ENCODE results near the gene RBCK1. TPM values are rescaled to one million over a fixed set of nuclear protein-coding genes. Genes with fewer than 3 reads are reported as not detected.

The RBCK1 gene
- total RNA-seq, 1 donor from 2014 or later = 44.3 TPM

DNA sequence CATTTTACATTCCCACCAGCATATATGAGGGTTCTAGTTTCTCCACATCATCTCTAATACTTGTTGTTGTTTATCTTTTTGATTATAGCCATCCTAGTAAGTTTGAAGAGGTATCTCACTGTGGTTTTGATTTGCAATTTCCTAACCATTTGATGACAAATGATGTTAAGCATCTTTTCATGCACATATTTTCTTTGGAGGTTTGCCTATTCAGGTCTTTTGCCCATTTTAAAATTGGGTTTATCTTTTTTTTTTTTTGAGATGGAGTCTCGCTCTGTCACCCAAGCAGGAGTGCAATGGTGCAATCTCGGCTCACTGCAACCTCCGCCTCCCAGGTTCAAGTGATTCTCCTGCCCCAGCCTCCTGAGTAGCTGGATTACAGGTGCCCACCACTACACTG, 4.0 kb downstream of the RBCK1 start:
- intact Hi-C loops (cut with DNase I) = no loop called here
- DNase-seq (ENCODE audit: low spot score) = no peak

DNA sequence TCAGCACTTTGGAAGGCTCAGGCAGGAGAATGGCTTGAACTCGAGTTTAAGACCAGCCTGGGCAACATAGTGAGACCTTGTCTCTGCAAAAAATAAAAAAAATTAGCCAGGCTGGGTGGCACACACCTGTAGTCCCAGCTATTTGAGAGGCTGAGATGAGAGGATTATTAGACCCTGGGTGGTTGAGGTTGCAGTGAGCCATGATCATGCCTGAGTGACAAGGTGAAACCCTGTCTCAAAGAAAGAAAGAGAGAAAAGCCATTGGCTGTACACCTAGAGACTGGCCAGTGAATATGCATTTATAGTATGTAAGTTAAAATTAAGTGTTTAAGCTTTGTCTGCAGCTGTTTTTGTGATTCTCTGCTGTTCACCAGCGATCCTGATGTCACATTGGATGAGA, 6.1 kb downstream of the RBCK1 start:
- intact Hi-C loops (cut with DNase I) = no loop called here
- no peak for DNase-seq (ENCODE audit: low spot score)

DNA sequence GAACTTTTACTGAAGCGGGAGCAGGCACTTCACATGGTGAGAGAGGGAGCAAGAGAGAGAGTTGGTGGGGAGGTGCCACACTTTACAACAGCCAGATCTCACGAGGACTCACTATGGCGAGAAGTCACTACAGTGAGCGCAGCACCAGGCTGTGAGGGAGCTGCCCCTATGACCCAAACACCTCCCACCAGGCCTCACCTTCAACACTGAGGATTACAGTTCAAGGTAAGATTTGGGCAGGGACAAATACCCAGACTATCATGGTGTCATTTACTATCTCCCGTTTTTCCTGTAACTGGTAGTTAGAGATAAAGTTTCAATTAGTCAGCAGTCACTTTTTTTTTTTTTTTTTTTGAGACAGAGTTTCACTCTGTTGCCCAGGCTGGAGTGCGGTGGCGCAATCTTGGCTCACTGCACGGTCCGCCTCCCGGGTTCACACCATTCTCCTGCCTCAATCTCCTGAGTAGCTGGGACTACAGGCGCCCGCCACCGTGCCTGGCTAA, 7.8 kb downstream of the RBCK1 start:
- DNase-seq (ENCODE audit: low spot score) = no peak
- intact Hi-C loops (cut with DNase I) = no loop called here

DNA sequence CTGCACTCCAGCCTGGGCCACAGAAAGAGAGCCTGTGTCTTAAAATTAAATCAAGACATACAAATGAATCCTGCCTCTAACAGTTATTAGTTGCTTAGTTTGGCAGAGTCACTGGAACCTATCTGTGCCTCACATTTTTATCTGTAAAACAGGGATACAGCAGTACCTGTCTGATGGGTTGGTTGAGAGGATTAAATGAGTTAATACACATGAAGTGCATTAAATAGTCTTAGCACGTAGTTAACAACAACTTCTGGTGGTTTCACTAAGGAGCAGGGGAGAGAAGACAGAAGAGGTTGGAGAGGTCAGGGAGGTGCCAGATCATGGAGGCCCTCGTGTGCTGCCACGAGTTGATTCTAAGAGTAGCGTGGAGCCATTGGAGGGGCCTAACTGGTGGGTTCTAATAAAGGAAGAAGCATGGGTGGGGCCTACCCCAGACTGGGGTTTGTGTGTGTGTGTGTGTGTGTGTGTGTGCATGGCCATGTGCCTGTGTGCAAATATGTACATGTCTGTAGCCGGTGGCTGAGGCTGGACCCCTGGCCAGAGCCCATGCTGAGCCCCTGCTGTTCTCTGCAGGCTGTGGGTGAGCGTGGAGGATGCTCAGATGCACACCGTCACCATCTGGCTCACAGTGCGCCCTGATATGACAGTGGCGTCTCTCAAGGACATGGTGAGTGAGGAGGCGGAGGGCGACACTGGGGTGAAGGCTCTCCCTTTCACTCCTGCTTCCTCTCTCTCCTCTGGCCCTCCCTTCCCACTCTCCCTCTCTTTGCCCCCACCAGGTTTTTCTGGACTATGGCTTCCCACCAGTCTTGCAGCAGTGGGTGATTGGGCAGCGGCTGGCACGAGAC, 9.1 kb downstream of the RBCK1 start:
- intact Hi-C loops (cut with DNase I) = no loop called here
- DNase-seq (ENCODE audit: low spot score) = no peak

DNA sequence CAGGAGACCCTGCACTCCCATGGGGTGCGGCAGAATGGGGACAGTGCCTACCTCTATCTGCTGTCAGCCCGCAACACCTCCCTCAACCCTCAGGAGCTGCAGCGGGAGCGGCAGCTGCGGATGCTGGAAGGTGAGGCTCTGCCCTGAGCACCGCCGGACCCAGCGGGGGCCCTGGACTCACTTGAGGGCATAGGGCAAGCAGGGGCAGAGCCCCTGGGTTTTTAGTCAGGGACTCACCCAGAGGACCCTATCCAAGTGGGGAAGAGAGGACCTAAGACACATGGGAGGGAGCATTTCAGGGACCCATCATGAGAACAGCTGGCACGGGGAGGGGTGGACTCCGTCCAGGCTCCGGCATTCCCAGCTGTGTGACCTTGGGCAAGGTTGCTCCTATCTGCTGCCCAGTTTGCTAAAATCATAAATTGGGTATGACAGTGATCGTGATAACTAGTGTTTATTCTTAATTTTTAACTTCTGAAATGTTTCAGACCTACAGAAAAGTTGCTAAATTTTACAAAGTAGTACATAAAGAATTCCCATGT, 9.8 kb downstream of the RBCK1 start:
- DNase-seq (ENCODE audit: low spot score) = no peak
- intact Hi-C loops (cut with DNase I) = no loop called here

DNA sequence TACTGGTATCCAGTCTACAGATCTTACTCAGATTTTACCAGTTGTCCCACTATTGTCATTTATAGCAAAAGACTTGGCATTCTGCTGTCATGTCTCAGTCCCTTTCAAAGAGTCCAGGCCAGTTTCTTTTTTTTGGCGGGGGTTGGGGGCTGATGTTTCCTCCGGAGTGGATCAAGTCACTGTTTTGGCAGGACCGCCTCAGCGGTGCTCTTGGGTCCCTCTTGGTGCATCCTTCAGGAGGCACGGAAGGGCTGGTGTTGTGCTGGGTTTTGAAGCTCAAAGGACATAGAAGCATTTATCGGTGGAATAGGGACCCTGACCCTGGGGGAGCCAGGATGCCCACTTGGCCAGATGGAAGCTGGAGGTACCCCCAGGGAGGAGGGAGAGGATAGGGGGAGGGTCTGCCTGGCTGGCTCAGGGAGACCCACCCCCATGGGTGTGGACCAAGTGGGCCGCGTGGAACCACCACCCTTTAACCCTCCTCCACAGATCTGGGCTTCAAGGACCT, 10.8 kb downstream of the RBCK1 start:
- intact Hi-C loops (cut with DNase I) = no loop called here
- DNase-seq (ENCODE audit: low spot score) = no peak

DNA sequence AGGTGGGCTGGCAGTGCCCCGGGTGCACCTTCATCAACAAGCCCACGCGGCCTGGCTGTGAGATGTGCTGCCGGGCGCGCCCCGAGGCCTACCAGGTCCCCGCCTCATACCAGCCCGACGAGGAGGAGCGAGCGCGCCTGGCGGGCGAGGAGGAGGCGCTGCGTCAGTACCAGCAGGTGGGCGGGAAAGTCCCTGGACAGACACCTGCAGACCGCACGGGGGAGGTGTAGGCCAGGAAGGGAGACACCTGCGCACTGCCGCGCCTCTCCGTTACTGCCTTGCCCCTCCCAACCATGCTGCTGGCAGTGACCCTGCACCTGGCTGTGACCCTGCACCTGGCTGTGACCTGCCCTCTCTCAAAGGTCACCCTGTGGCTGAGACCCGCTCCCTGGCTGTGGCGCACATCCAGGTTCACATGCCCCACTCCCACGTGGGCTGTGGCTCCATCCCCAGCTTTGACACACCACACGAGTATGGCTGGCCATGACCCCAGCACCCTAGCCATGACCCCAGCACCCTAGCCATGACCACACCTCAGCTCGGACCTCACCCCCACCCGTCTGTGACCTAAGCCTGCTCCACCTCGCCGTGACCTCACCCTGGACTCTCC, 11.6 kb downstream of the RBCK1 start:
- intact Hi-C loops (cut with DNase I) = no loop called here
- DNase-seq (ENCODE audit: low spot score) = peak; percentile 15

DNA sequence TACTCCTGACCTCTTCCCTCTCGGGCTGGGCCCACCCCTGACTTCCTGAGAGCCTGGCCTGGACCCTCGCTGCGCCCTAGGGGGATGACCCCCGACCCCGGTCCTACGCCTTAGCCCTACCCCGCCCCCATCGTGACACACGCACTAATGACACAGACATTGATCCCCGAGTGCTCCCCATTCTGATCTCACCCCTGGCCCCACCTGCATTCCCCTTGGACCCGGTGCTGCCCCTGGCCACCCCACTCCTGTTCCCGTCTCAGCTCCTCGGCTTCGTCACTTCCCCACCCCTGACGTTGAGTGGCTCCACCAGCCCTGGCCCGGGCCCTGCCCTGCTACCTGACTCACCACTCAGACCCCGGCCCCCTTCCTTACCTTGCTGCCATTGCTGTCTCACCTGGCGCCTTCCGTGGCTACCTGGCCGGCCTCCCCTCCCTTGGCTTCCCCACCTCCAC, 12.1 kb downstream of the RBCK1 start:
- DNase-seq (ENCODE audit: low spot score) = peak; percentile 51
- intact Hi-C loops (cut with DNase I) = no loop called here

DNA sequence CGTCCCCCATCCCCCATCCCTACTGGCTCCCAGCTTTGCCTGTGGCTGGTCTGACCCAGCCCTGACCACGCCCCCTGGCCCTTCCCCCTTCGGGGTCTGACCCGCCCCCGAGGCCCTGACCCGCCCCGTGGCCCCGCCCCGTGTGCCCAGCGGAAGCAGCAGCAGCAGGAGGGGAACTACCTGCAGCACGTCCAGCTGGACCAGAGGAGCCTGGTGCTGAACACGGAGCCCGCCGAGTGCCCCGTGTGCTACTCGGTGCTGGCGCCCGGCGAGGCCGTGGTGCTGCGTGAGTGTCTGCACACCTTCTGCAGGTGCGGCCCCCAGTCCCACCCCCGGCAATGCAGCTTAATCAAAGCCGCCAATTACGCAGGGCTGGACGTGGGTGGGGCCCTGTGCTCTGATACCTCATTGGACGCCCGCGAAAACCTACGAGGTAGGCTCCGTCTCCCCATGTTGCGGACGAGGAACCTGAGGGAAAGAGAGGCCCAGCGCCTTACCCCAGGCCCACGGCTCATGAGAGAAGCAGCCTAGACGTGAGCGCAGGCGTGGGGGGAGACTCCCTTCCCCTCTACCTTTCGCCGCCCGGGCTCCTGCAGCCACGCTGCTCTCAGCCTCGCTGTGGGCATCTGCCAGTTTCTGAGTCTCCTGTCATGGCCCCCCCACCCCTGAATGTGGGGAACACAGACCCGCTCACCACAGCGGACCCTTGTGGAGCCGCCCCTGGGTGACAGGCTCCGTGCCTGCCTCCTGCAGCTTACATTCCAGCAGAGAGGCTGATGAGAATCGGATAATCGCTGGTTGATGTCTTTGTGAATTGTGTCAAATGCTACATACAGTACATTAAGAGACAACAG, 12.8 kb downstream of the RBCK1 start:
- DNase-seq (ENCODE audit: low spot score) = peak; percentile 81
- intact Hi-C loops (cut with DNase I) = no loop called here

DNA sequence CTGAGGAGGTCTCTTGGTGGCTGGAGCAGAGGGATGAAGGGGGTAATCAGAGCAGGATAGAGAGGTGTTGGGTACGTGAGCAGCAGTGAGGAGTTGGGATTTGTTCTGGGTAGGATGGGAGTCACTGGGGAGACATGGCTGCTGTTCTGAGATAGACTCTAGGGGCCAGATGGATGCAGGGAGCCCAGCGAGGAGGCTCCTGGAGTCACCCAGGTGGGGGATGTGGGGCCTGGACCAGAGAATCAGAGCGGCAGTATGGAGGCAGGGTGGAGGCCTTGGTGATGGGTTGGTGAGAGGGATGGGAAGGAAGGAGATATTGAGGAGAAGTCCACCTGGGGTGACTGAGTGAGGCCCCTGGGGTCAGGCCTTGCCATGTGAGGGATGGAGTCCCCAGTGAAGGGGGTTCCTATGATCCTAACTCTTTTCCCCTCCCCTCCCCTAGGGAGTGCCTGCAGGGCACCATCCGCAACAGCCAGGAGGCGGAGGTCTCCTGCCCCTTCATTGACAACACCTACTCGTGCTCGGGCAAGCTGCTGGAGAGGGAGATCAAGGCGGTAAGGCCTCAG, 13.7 kb downstream of the RBCK1 start:
- intact Hi-C loops (cut with DNase I) = no loop called here
- DNase-seq (ENCODE audit: low spot score) = peak; percentile 67

DNA sequence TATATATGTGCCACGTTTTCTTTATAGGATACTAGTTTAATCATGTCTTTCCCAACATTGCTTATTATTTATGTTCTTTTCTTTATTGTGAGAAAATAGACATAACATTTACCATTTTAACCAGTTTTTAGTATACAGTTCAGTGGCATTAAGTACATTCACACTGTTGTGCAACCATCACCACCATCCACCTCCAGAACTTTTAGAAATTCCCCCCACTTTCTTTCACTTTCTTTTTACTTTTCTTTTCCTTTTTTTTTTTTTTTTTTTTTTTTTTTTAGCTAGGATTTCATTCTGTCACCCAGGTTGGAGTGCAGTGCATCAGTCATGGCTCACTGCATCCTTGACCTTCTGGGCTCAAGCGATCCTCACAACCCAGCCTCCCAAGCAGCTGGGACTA, 18.5 kb downstream of the RBCK1 start:
- intact Hi-C loops (cut with DNase I) = no loop called here
- DNase-seq (ENCODE audit: low spot score) = no peak

DNA sequence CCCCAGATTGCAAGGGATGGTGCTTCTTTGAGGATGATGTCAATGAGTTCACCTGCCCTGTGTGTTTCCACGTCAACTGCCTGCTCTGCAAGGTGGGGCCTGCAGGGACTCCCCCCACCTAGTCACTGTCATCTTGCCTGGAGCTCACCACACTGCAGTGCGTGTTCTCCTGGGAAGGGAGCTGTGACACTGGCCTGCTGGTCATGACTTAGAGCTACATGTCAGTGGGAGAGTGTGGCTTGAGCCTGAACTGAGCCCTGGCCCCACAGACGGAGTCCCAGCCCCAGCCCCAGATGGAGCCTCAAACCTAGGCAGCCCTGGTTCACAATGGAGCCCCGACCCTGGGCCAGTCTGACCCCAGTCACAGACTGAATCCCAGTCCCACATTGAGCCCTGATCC, 19.3 kb downstream of the RBCK1 start:
- intact Hi-C loops (cut with DNase I) = no loop called here

DNA sequence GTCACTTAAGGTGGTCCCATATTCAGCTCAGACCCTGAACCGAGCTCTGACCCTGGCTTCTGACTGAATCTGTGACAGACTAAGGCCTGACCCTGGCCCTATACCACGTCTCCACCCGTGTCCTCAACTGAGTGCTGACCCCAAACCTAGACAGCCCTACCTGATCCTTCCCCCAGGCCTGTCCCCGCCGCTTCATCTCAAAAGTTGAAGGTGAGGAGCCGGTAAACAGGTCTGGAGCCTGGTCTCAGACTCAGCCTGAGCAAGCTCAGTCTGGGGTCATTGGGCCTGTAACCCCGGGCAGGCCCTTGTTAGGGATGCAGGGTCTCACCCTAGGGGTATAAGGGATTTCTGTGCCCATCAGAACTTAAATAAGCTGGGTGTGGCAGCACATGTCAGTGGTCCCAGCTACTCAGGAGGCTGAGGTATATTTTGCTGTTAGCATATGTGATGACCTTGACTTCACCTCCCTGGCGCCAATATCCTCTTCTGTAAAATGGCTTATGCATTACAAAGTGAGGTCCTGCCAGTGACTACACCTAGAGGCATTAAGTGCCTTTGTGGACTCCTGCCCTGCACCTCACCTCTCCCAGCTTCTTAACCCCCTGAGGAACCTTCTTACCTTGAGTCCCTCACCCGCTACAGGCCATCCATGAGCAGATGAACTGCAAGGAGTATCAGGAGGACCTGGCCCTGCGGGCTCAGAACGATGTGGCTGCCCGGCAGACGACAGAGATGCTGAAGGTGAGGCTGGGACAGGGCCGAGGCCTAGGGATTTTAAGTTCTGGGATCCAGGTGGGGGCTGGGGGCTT, 20.0 kb downstream of the RBCK1 start:
- intact Hi-C loops (cut with DNase I) = no loop called here
- DNase-seq (ENCODE audit: low spot score) = no peak

More for the DNA sequence above, 19.3 kb downstream of the RBCK1 start:
- no peak for DNase-seq (ENCODE audit: low spot score)

DNA sequence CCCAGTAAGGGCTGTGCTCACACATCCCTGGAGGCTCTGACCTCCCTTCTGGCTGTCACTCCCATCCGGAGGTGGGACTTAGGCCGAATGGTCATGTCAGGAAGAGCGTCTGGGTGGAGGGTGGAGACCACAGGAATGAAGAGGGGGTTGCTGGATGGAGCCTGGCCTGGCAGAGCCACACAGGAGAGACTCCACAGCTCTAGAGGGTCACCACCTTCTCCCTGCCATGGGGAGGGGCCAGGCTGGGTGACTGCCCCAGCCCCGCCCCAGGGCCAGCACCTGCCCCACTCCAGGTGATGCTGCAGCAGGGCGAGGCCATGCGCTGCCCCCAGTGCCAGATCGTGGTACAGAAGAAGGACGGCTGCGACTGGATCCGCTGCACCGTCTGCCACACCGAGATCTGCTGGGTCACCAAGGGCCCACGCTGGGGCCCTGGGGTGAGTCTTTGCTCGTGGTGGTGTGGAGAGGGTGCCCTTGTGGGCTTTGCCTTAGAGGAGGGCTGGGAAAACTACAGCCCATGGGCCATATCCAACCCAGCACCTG, 20.6 kb downstream of the RBCK1 start:
- intact Hi-C loops (cut with DNase I) = no loop called here
- DNase-seq (ENCODE audit: low spot score) = no peak

DNA sequence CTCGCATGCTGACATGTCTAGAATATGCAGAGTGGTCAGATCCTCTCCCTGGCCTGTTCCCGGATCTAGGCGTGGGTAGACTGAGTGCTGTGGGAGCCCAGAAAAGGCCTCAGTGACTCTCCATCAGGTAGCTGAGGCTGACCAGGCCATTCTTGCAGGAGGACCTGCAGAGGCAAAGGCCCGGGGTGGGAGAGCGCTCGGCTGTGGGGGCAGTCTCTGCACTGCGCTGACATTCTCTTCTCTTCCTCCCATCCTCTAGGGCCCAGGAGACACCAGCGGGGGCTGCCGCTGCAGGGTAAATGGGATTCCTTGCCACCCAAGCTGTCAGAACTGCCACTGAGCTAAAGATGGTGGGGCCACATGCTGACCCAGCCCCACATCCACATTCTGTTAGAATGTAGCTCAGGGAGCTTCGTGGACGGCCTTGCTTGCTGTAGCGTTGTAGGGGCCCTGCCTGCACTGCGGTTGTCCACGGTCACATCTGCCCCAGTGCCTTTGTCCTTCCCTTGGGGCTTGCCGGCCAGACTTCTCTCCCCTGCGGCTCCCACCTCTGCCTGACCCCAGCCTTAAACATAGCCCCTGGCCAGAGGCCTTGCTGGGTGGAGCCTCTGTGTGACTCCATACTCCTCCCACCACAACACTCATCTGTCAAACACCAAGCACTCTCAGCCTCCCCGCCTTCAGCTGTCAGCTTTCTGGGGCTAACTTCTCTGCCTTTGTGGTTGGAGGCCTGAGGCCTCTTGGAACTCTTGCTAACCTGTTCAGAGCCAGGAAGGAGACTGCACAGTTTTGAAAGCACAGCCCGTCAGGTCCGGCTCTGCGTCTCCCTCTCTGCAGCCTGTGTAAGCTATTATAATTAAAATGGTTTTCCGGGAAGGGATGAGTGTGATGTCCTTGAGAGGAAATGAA, 22.2 kb downstream of the RBCK1 start:
- no peak for DNase-seq (ENCODE audit: low spot score)
- intact Hi-C loops (cut with DNase I) = loop anchor here (5.0 kb wide), 1 partner anchor 78 kb away; no protein-coding TSS in a partner anchor

DNA sequence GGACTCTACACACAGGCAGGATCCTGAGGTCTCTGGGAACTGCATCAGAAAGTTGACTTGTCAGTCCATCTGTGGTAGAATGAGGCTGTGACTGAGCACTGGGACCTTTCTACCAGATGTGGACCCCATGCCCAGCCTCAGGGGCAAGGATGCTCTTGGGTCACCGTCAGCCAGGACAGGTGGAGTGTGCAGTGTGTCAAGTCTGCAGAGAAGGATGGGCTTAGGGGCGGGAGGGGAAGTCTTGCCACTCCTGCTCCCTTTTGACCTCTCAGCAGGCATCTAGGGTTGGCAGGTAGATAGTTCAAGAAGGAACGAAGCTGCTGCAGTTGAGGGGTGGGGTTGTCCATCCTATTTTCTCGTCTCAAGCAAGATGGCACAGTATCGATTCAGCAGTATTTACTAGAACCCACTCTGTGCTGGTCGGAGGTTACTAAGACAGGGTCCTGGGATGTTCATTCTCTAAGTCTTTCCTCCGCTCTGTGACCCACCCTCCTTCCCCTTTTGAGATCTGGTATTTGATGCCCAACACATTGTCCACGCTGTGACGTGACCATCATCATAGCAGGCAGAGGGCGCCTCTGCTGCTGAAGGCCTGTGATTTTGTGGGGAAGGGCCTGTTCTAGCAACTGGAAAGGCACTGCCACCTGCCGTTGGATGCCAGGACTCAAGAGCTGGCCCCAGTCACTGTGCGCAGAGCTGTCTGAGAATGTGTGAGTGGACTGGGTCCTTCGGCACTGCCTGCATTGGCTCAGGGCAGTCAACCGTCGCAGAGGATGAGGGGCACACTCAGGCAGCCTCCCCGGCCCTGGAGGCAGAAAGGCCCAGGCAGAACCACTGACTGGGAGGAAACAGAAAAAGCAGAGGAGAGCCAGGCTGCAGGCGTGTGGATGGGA, 23.2 kb downstream of the RBCK1 start:
- intact Hi-C loops (cut with DNase I) = loop anchor here (5.0 kb wide), 1 partner anchor 79 kb away; no protein-coding TSS in a partner anchor
- DNase-seq (ENCODE audit: low spot score) = no peak
